IMR-90 (cell line): ENCODE measurements around the gene IL17RE. TPM values are rescaled to one million over a fixed set of nuclear protein-coding genes. Genes with fewer than 3 reads are reported as not detected.

Experiments used
- ATAC-seq: fragments of 200-7000 bp; cut with Tn5 transposase; 2 replicates; pipeline ENCODE4 v1.9.1; 2020; ENCODE audit warnings: low read depth, mild to moderate bottlenecking, moderate library complexity
- BruUV-seq: library from RNA; stranded (reverse); fragments of 400-500 nt; replicated peaks from 2 replicates; lab custom pipeline; 2021; lab: Mats Ljungman, UMichigan
- CTCF ChIA-PET: fragments of 300-600 bp; formaldehyde crosslinking; extraction: SDS; loops from one replicate; lab custom pipeline; 2021; ENCODE audit warnings: antibody characterized with exemption; lab: Yijun Ruan, JAX
- POLR2A ChIA-PET: fragments of 300-600 bp; sonication (Branson Sonifier 250); formaldehyde crosslinking; loops from one replicate; lab custom pipeline; 2022; ENCODE audit warnings: antibody characterized with exemption; ENCODE audit not compliant: unreplicated experiment; lab: Charles Lee
- DNase-seq: peaks from one replicate; pipeline ENCODE4 v3.0.0; 2013
- H2AFZ ChIP-seq: replicated peaks from 2 replicates; pipeline ENCODE3; 2013; ENCODE audit warnings: low read length, mild to moderate bottlenecking; ENCODE audit not compliant: poor library complexity
- H2AK5ac ChIP-seq: 2 replicates; pipeline ENCODE4 v1.6.1; 2013; ENCODE audit warnings: low read depth, low read length, inconsistent platforms
- H2AK9ac ChIP-seq: replicated peaks from 2 replicates; pipeline ENCODE3; 2013; ENCODE audit warnings: mild to moderate bottlenecking, low read depth, low read length, moderate library complexity; ENCODE audit not compliant: poor library complexity
- H2BK120ac ChIP-seq: 2 replicates; pipeline ENCODE4 v1.6.1; 2013; ENCODE audit warnings: low read depth, low read length, inconsistent platforms
- H2BK15ac ChIP-seq: 3 replicates; pipeline ENCODE4 v1.6.1; 2013; ENCODE audit warnings: low read depth, low read length, inconsistent platforms
- H2BK20ac ChIP-seq: 2 replicates; pipeline ENCODE4 v1.6.1; 2013; ENCODE audit warnings: low read depth, mild to moderate bottlenecking, inconsistent platforms, low read length, moderate library complexity
- H2BK5ac ChIP-seq: 2 replicates; pipeline ENCODE4 v1.6.1; 2013; ENCODE audit warnings: mild to moderate bottlenecking, low read depth, low read length, inconsistent platforms; ENCODE audit not compliant: poor library complexity, severe bottlenecking
- H3K14ac ChIP-seq: replicated peaks from 2 replicates; pipeline ENCODE4 v1.6.1; 2013; ENCODE audit warnings: low read depth, low read length, inconsistent platforms
- H3K18ac ChIP-seq: 2 replicates; pipeline ENCODE4 v1.6.1; 2013; ENCODE audit warnings: low read depth, low read length, control low read depth
- H3K23ac ChIP-seq: 2 replicates; pipeline ENCODE4 v1.6.1; 2013; ENCODE audit warnings: low read depth, low read length, inconsistent platforms
- H3K27ac ChIP-seq: 2 replicates; pipeline ENCODE4 v1.5.1; 2013; ENCODE audit warnings: mild to moderate bottlenecking, control low read depth, low read length; ENCODE audit not compliant: insufficient read depth
- H3K27me3 ChIP-seq: 2 replicates; pipeline ENCODE4 v1.6.1; 2013; ENCODE audit warnings: low read length; ENCODE audit not compliant: control insufficient read depth, insufficient read depth
- H3K36me3 ChIP-seq: 2 replicates; pipeline ENCODE4 v1.6.1; 2013; ENCODE audit warnings: low read length, mixed read lengths; ENCODE audit not compliant: control insufficient read depth, insufficient read depth
- H3K4ac ChIP-seq: 2 replicates; pipeline ENCODE4 v1.6.1; 2013; ENCODE audit warnings: low read depth, low read length, inconsistent platforms
- H3K4me1 ChIP-seq: 2 replicates; pipeline ENCODE4 v1.6.1; 2013; ENCODE audit warnings: low read length, mixed read lengths; ENCODE audit not compliant: control insufficient read depth, insufficient read depth
- H3K4me2 ChIP-seq: 2 replicates; pipeline ENCODE4 v1.6.1; 2013; ENCODE audit warnings: low read depth, mild to moderate bottlenecking, control low read depth, low read length, moderate library complexity
- H3K4me3 ChIP-seq: 2 replicates; pipeline ENCODE4 v1.5.1; 2013; ENCODE audit warnings: low read depth, mild to moderate bottlenecking, control low read depth, low read length, moderate library complexity; ENCODE audit not compliant: insufficient read depth
- H3K56ac ChIP-seq: 2 replicates; pipeline ENCODE4 v1.6.1; 2013; ENCODE audit warnings: low read length, inconsistent platforms; ENCODE audit not compliant: insufficient read depth; ENCODE audit errors: extremely low read depth
- H3K79me1 ChIP-seq, 2 experiments: 2 replicates each; pipeline ENCODE4 v1.6.1; 2013; ENCODE audit warnings: low read length in 2 of 2, inconsistent platforms in 1 of 2, low read depth in 1 of 2
- H3K9ac ChIP-seq: 2 replicates; pipeline ENCODE4 v1.6.1; 2013; ENCODE audit warnings: low read depth, low read length, control low read depth
- H3K9me1 ChIP-seq: 2 replicates; pipeline ENCODE4 v1.6.1; 2013; ENCODE audit warnings: low read length, inconsistent platforms; ENCODE audit not compliant: insufficient read depth
- H3K9me3 ChIP-seq: 2 replicates; pipeline ENCODE4 v1.6.1; 2013; ENCODE audit warnings: low read length; ENCODE audit not compliant: control insufficient read depth, insufficient read depth
- H4K20me1 ChIP-seq: 2 replicates; pipeline ENCODE4 v1.6.1; 2013; ENCODE audit warnings: low read length, inconsistent platforms; ENCODE audit not compliant: insufficient read depth
- H4K5ac ChIP-seq: 2 replicates; pipeline ENCODE4 v1.6.1; 2013; ENCODE audit warnings: mild to moderate bottlenecking, low read depth, low read length, control low read depth
- H4K8ac ChIP-seq, 2 experiments: 2 replicates each; pipeline ENCODE4 v1.6.1; 2013; ENCODE audit warnings: low read depth in 2 of 2, low read length in 2 of 2, control low read depth in 1 of 2, inconsistent platforms in 1 of 2
- H4K91ac ChIP-seq: 2 replicates; pipeline ENCODE4 v1.6.1; 2013; ENCODE audit warnings: low read depth, low read length, inconsistent platforms; ENCODE audit not compliant: insufficient read depth
- BHLHE40 ChIP-seq: fragments of 150-350 bp; IDR thresholded peaks from 2 replicates; pipeline ENCODE4 v1.6.1; 2016; ENCODE audit warnings: mild to moderate bottlenecking, low read depth, low read length
- CEBPB ChIP-seq: IDR thresholded peaks from 2 replicates; pipeline ENCODE4 v1.6.1; 2012; ENCODE audit warnings: low read depth, low read length, improper control_type of control experiment
- CHD1 ChIP-seq: IDR thresholded peaks from 2 replicates; pipeline ENCODE4 v1.6.1; 2012; ENCODE audit warnings: low read depth, low read length, improper control_type of control experiment
- MAZ ChIP-seq: IDR thresholded peaks from 2 replicates; pipeline ENCODE4 v1.6.1; 2012; ENCODE audit warnings: low read depth, mild to moderate bottlenecking, low read length, improper control_type of control experiment, moderate library complexity, borderline replicate concordance
- MXI1 ChIP-seq: IDR thresholded peaks from 2 replicates; pipeline ENCODE4 v1.6.1; 2012; ENCODE audit warnings: low read depth, mild to moderate bottlenecking, low read length, moderate library complexity, borderline replicate concordance
- NFE2L2 ChIP-seq: fragments of 150-350 bp; IDR thresholded peaks from 2 replicates; pipeline ENCODE4 v1.6.1; 2016; ENCODE audit warnings: low read depth, mild to moderate bottlenecking, low read length
- POLR2A ChIP-seq: IDR thresholded peaks from 2 replicates; pipeline ENCODE4 v1.6.1; 2012; ENCODE audit warnings: mild to moderate bottlenecking, low read depth, low read length
- RAD21 ChIP-seq: IDR thresholded peaks from 2 replicates; pipeline ENCODE4 v1.6.1; 2012; ENCODE audit warnings: low read length, improper control_type of control experiment
- RFX5 ChIP-seq: IDR thresholded peaks from 2 replicates; pipeline ENCODE4 v1.8.0; 2012; ENCODE audit warnings: low read depth, mild to moderate bottlenecking, low read length, moderate library complexity
- WGBS, 2 experiments: methylation state at CpG; one replicate each; pipeline versions ENCODE4 v1.1.5 to v1.1.7; 2013; ENCODE audit warnings: missing lambda C conversion rate in 2 of 2; ENCODE audit not compliant: insufficient read length in 1 of 2; ENCODE audit errors: extremely low coverage in 2 of 2; 5-methylcytosine and 5-hydroxymethylcytosine counted together
- dilution Hi-C: fragments of 300-500 bp; cut with HindIII; formaldehyde crosslinking; loops from one replicate; pipeline ENCODE4 v1.14.3; 2018; ENCODE audit warnings: low sequenced_read_pairs; ENCODE audit not compliant: unreplicated experiment
- in situ Hi-C: fragments of 300-500 bp; cut with MboI; formaldehyde crosslinking; loops from 3 replicates; pipeline ENCODE4 v1.14.3; 2019; ENCODE audit warnings: low sequenced_read_pairs, inconsistent platforms, mixed read lengths
- intact Hi-C: fragments of 100-400 bp; cut with micrococcal nuclease; formaldehyde crosslinking; loops from 2 replicates; pipeline ENCODE4 v1.10.0; 2022
- polyA plus RNA-seq, 3 experiments: library from polyadenylated mRNA; depleted of rRNA; stranded (reverse); fragments of >200 nt; gene quantifications; 2 replicates each; pipeline ENCODE4 v1.2.3, GENCODE V29; 2012; ENCODE audit warnings: low replicate concordance in 1 of 3
- total RNA-seq: library from RNA; depleted of rRNA; stranded (reverse); fragments of >200 nt; gene quantifications from 2 replicates; pipeline ENCODE4 v1.2.3, GENCODE V29; 2012
- TF ChIP-seq, protein P1 (sequence below): conservative IDR thresholded peaks from 2 replicates; pipeline ENCODE4 v1.5.1; 2012; ENCODE audit warnings: mild to moderate bottlenecking, low read depth, low read length, improper control_type of control experiment
- TF ChIP-seq, protein P2 (sequence below): fragments of 150-350 bp; IDR thresholded peaks from 2 replicates; pipeline ENCODE4 v1.6.1; 2016; ENCODE audit warnings: low read depth, mild to moderate bottlenecking, low read length, moderate library complexity, borderline replicate concordance
- TF ChIP-seq, protein P3 (sequence below): fragments of 150-350 bp; IDR thresholded peaks from 2 replicates; pipeline ENCODE4 v1.6.1; 2017; ENCODE audit warnings: mild to moderate bottlenecking, antibody characterized with exemption, low read length, low read depth

The IL17RE gene
- total and polyA plus RNA-seq, 2 of the 4 experiments (the other 2 are of a cell fraction) = 0.90 to 7.2 TPM

DNA sequence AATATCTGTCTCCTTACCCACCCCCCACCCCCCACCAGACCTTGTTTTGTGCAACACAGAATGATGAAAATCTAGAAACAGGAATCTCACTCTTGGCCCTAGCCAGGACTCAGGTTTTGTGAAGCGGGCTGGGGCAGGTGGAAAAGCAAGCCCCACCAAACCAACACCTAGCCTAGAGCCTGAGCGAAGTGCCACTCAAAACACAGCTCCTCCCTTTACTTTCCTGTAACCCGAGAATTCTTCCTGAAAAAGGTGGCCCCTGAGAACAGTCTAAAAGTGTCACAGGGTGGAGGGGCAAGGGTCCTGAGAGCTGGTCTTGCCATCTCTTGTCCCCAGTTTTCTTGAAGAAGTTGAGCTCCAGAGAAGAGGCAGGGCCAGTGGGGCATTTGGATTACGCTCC lies 41.4 kb upstream of the IL17RE start:
- Histone ChIP-seq H3K9me1 (0 out of 2 replicates have a peak, but pooled peaks cover 3% of the 10 kb centered on the region), H3K56ac (no peak overlapping the region), H2BK5ac (no peak overlapping the region), H3K27ac (no peak overlapping the region), H2AK9ac (no peak overlapping the region), H3K27me3 (no peaks in the 10 kb centered on the region; the same call in 1 of the 2 replicates), H3K9me3 (no peaks in the 10 kb centered on the region), H3K9ac (no peak overlapping the region), H3K4me1 (peaks cover 9% of the 10 kb centered on the region), H4K5ac (no peak overlapping the region), H3K14ac (no peak overlapping the region), H2BK20ac (no peak overlapping the region), H4K20me1 (no peaks in the 10 kb centered on the region), H2BK15ac (no peak overlapping the region), H3K36me3 (no peaks in the 10 kb centered on the region), H3K4me2 (no peak overlapping the region), H3K4ac (no peak overlapping the region), H3K18ac (no peak overlapping the region), H2AK5ac (no peak overlapping the region), H2BK120ac (no peak overlapping the region), H3K4me3 (no peak overlapping the region), H4K8ac (no peak overlapping the region), H2AFZ (peak overlapping the region; percentile 51), H4K91ac (no peak overlapping the region), H3K23ac (no peak overlapping the region), H3K79me1 (no peaks in the 10 kb centered on the region)
- TF ChIP-seq, protein P1, sequence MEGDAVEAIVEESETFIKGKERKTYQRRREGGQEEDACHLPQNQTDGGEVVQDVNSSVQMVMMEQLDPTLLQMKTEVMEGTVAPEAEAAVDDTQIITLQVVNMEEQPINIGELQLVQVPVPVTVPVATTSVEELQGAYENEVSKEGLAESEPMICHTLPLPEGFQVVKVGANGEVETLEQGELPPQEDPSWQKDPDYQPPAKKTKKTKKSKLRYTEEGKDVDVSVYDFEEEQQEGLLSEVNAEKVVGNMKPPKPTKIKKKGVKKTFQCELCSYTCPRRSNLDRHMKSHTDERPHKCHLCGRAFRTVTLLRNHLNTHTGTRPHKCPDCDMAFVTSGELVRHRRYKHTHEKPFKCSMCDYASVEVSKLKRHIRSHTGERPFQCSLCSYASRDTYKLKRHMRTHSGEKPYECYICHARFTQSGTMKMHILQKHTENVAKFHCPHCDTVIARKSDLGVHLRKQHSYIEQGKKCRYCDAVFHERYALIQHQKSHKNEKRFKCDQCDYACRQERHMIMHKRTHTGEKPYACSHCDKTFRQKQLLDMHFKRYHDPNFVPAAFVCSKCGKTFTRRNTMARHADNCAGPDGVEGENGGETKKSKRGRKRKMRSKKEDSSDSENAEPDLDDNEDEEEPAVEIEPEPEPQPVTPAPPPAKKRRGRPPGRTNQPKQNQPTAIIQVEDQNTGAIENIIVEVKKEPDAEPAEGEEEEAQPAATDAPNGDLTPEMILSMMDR = no peak
- no peak for TF ChIP-seq NFE2L2
- TF ChIP-seq, protein P2, sequence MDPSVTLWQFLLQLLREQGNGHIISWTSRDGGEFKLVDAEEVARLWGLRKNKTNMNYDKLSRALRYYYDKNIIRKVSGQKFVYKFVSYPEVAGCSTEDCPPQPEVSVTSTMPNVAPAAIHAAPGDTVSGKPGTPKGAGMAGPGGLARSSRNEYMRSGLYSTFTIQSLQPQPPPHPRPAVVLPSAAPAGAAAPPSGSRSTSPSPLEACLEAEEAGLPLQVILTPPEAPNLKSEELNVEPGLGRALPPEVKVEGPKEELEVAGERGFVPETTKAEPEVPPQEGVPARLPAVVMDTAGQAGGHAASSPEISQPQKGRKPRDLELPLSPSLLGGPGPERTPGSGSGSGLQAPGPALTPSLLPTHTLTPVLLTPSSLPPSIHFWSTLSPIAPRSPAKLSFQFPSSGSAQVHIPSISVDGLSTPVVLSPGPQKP = no peak
- TF ChIP-seq CEBPB = no peak
- TF ChIP-seq BHLHE40 = no peak
- no peak for TF ChIP-seq MAZ
- TF ChIP-seq RAD21 = no peak
- TF ChIP-seq RFX5 = no peak
- TF ChIP-seq CHD1 = no peak
- TF ChIP-seq MXI1 = no peak
- TF ChIP-seq POLR2A = no peak
- TF ChIP-seq, protein P3, sequence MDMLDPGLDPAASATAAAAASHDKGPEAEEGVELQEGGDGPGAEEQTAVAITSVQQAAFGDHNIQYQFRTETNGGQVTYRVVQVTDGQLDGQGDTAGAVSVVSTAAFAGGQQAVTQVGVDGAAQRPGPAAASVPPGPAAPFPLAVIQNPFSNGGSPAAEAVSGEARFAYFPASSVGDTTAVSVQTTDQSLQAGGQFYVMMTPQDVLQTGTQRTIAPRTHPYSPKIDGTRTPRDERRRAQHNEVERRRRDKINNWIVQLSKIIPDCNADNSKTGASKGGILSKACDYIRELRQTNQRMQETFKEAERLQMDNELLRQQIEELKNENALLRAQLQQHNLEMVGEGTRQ = no peak
- DNase-seq (no peak), ATAC-seq (no peak)
- ChIA-PET CTCF (no interaction called here), POLR2A (no interaction called here)
- in situ Hi-C loops = no loop called here
- intact Hi-C loops = no loop called here
- dilution Hi-C loops = no loop called here
- WGBS, 2 experiments = no CpG with 5 or more reads among the region's 4 CpGs
- BruUV-seq = no TSS peak
